NCI-H524 (cell line): ENCODE measurements around the gene TFCP2L1.
"Not testable (repeated sequence)": the region's sequence is repeated elsewhere in the genome, so short reads cannot be mapped to it uniquely, and the experiment has no call there.

Experiments used
- DNase-seq, 2 experiments: peaks; one replicate each; lab custom pipeline; 2025; lab: John Stamatoyannopoulos, UW

The TFCP2L1 gene

DNA sequence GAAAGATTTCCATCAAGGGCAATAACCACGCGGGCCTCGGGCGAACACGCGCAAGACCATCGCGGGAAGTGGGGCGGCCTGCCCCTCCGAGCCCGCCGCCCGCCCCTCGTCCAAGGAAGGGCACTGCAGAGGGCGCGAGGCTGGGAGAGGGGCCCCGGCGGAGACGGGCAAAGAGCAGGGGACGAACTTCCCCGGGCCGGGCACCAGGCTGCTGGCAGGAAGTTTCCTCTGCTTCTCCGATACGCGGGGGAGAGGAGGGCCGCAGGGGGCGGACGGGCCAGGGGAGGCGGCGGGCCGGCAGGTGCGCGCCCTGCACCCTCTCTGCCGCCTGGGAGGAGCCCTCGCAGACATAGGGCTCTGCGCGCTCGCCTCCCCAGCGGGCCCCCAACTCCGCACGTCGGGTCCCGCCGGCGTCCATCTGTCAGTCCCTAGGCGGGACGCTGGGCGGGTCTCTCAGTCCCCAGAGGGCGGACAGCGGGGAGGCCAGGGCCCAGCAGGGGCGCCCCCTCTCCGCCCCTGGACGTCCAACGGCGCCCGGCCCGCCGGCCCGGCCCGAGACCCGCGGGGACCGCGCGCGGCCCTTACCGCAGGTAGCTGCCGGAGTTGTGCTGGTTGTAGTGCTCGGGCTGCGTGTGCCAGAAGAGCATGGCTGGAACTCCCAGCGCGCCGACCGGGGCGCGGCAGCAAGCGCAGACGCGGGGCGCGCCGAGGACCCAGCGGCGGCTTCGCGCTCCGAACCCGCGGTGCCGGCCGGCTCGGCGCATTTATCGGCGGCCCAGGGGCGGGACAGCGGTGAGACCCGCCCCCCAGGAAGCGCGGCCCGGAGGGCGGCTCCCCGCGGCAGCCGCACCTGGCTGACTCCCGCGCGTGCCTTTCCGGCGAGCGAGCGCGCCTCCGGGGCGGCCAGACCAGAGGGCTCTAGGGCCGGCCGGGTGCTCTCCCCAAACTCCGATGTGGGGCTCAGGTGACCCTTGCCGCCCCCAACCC lies at the start of gene TFCP2L1:
Gene TFCP2L1, minus strand, starts transcription at position 740 of the 987 bp plus-strand sequence. Its CDS starts 93 bp downstream, at position 647.
- peak in 1 of 2 experiments; percentile 47 for DNase-seq

DNA sequence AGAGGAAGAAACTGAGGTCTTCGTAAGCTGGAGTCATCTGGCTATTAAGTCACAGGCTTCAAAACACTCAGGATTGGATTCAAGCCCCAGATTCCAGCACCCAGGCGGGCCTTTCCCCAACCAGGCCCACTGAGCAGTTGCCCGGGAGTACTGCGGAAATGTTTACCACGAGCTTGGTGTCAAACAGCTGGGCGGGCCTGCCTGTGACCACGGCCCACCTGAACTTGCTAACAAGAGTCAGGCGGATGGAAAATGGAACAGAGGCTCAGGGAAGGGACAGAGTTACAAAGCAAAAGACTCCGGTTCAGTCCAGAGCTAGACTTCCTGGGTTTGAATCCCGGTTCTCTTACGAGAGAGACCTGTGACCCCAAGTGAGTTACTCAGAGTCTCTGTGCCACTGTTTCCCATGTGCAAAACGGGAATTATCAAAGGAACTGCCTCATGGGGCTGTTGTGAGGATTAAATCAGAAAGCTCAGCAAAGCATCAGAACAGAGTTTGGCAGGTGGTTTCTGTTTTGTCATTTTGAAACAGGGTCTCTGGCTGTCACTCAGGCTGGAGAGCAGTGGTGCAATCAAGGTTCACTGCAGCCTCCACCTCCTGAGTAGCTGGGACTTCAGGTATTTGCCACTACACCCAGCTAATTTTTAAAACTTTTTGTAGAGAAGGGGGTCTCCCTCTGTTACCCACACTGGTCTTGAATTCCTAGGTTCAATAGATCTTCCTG lies 49.0 kb upstream of the TFCP2L1 start:
- no peak for DNase-seq

DNA sequence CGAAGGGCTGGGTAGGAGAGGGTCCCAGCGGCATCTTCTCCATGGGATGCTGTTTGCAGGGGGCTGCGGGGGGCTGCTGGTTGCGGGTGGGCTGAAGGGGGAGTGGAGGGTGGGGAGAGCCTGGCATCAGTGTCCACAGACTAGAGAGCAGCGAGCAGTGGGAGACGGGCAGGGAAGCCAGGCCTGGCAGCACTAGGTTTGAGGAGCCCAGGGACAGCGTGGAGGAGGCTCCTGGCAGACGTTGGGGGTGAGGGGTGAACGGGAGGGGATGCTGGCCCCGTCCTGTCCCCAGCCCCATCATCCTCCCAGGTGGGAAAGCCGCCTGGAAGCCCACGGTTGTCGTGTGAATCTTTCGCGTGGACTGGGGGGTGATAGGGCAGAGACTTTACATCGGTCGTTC lies 48.2 kb upstream of the TFCP2L1 start:
- no peak for DNase-seq

DNA sequence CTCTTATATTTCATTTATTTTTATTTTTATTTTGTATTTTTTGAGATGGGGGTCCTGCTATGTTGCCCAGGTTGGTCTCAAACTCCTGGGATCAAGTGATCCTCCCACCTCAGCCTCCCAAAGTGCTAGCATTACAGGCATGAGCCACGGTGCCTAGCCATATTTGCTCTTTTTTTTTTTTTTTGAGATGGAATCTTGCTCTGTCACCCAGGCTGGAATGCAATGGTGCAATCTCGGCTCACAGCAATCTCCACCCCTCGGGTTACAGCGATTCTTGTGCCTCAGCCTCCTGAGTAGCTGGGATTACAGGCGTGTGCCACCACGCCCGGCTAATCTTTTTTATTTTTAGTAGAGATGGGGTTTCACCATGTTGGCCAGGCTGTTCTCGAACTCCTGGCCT lies 46.3 kb upstream of the TFCP2L1 start:
- not testable (repeated sequence) for DNase-seq

- no peak for DNase-seq
Observed at GRCh38 chr2:121330921-121331320, 45.9 kb upstream of the TFCP2L1 start.

- DNase-seq, result no peak
Observed at GRCh38 chr2:121329786-121330185, 44.8 kb upstream of the TFCP2L1 start.

DNA sequence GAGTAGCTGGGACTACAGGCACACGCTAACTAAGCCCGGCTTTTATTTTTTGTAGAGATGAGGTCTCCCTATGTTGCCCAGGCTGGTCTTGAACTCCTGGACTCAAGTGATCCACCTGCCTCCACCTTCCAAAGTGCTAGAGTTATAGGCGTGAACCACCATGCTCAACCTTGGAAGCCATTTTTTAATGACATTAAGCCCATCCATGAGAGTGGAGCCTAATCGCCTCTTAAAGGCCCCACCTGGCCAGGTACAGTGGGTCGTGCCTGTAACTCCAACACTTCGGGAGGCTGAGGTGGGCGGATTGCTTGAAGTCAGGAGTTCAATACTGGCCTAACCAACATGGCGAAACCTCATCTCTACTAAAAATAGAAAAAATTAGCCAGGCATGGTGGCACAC lies 41.6 kb upstream of the TFCP2L1 start:
- DNase-seq, result no peak

GRCh38 chr2:121324601-121325000 lies 39.6 kb upstream of the TFCP2L1 start:
- DNase-seq, result no peak

DNA sequence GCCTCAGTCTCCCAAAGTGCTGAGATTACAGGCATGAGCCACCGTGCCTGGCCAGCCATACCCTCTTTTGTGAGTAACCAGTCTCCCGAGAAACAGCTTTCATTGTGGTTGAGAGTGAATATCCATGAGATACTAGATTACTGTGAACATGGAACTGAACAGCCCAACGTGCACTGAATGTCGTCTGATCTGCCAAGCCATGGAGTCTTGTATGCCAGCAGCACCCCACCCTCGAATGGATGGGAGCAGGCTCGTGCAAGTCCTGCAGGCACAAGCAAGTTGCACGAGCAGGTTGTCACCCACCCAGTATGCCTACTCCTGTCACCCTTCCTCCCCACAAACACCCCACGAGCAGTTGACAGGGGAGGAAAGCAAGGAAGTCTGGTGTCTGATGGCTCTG lies 36.5 kb upstream of the TFCP2L1 start:
- DNase-seq, result no peak

- DNase-seq, result no peak
Observed at GRCh38 chr2:121319941-121320340, 34.9 kb upstream of the TFCP2L1 start.

GRCh38 chr2:121316986-121317385 lies 32.0 kb upstream of the TFCP2L1 start:
- DNase-seq, result no peak

DNA sequence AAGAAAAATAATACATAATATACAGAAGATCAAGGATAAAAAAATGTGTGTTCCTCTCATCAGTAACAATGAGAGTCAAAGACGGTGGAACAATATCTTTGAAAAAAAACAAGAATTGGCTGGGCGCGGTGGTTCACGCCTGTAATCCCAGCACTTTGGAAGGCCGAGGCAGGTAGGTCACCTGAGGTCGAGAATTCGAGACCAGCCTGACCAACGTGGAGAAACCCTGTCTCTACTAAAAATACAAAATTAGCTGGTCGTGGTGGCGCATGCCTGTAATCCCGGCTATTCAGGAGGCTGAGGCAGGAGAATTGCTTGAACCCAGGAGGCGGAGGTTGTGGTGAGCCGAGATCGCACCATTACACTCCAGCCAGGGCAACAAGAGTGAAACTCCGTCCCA lies 28.7 kb upstream of the TFCP2L1 start:
- not testable (repeated sequence) for DNase-seq

DNA sequence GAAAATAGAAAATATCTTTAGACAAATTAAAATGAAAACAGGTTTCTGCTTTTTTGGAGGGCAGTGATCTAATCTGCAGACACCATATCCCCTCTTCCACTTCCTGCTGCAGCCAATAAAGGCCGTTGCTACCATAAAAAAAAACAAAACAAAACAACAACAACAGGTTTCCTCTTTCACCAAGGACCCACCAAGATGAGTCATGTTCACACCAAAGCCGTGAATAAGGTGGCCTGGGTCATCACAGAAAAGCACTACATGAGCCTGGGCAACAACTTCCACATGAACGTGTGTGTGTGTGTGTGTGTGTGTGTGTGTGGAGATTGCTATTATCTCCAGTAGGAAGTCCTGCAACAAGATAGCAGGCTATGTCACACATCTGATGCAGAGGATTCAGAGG lies 24.8 kb upstream of the TFCP2L1 start:
- DNase-seq, result no peak

DNA sequence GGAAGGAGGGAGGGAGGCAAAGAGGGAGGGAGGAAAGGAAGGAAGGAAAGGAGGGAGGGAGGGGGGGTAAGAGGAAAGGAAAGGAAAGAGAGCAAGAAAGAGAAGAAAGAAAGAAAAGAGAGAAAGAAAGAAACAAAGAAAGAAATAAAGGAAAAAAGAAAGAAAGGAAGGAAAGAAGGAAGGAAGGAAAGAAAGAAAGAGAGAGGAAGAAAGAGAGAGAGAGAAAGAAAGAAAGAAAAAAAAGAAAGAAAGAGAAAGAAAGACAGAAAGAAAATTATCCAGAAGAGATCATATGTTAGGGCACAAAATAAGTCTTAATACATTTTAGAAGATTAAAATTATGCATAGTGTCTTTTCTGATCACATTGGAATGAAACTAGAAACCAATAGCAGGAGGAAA lies 24.3 kb upstream of the TFCP2L1 start:
- no peak for DNase-seq

- DNase-seq, result no peak
Observed at GRCh38 chr2:121307048-121307447, 22.0 kb upstream of the TFCP2L1 start.

DNA sequence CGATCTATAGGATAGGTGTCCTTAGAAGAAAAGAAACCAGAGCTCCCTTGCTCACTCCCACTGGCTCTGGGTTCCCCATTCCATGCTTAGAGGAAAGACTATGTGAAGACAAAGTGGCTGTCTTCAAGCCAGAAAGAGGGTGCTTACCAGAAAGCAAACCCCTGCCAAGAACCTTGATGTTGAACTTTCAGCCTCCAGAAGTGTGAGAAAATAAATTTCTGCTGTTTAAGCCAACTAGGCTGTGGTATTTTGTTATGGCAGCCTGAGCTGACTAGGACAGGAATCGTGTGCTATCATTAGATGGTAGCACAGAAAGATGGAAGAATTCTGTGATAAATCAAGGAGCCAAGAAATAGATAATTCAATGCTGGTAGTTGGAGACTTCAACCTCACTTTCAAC lies 19.9 kb upstream of the TFCP2L1 start:
- DNase-seq, result no peak

DNA sequence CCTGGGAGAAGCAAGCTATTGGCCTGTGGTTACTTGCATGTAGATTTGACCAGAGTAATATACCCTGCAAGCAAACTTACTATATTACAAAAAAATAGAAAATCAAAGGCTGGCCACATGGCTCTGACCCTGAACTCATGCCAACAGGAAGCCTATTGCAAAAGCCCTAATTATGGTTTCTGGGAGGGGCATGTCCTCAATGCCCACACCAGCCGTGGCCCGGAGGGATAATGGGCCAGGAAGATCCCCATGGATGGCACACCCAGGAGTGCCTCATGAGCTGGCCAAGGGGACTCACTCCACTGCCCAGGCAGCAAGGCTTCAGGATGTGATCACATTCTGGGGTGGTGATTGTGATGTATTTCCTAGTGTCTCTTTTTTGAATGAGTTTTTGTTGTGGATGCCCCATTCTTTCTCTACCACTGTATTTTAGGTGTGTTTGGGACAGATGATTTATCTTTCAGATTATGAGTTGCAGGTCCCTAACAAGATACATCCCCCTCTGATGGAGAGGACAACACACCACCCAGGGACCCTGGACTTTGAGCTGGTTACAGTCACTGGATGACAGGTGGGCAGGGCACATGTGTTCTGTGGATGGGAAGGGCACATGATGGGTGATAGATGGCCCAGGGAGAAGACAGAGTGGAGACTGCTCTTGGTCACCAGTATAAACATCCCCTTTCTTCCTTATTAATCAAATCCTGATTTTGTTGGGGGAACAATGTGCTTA lies 18.7 kb upstream of the TFCP2L1 start:
- DNase-seq, result no peak

GRCh38 chr2:121301190-121301589 lies 16.2 kb upstream of the TFCP2L1 start:
- not testable (repeated sequence) for DNase-seq

GRCh38 chr2:121298476-121298875 lies 13.5 kb upstream of the TFCP2L1 start:
- DNase-seq, result no peak

DNA sequence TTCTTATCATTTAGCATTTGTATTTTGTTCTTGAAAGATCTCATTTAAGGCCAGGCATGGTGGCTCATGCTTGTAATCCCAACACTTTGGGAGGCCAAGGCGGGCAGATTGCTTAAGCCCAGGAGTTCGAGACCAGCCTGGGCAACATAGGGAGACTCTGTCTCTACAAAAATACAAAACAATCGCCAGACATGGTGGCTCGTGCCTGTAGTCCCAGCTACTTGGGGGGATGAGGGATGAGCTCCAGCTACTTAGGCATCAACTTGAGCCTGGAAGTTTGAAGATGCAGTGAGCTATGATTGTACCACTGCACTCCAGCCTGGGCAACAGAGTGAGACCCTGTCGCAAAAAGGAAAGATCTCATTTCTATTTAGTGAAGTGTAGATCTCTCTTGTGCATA lies 12.9 kb upstream of the TFCP2L1 start:
- not testable (repeated sequence) for DNase-seq

DNA sequence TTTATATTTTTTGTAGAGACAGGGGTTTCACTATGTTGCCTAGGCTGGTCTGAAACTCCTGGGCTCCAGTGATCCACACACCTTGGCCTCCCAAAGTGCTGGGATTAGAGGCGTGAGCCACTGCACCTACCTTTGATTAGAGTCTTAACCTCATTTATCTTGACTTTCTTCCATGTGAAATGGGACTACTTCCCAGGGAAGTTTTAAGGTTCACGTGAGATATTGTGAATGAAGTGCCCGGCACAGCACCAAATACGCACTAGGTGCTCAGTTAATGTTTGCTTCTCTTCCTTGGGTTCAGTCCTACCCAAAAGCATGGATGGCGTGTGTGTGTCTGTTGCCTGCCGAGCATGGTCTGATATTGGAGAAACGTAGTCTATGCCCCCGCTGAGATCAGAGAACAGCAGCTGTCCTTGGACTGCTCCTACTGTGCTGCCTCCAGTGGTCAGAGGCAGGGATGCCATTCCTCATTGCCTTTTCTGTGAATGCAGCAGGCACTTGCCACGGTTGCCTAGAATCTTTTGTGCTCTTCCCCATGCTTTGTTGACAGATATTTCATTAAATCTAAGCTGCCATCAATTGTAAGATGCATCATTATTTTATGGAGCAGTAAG lies 12.3 kb upstream of the TFCP2L1 start:
- peak; percentile 52 to 81 for DNase-seq
